Kidney glomerular epithelial cell (primary cell): ENCODE measurements around the gene DYNLL2.
"Not testable (repeated sequence)": the region's sequence is repeated elsewhere in the genome, so short reads cannot be mapped to it uniquely, and the experiment has no call there.

Experiments
- DNase-seq: peaks from one replicate; lab custom pipeline; 2025; lab: John Stamatoyannopoulos, UW

DYNLL2 gene

GRCh38 chr17:58105093-58105492, 21.9 kb downstream of the DYNLL2 start:
- DNase-seq: no peak

GRCh38 chr17:58107306-58107705, 24.1 kb downstream of the DYNLL2 start:
- DNase-seq: no peak

- DNase-seq: no peak
These were observed 26.0 kb downstream of the DYNLL2 start for GRCh38 chr17:58109197-58109596.

GRCh38 chr17:58110012-58110411, 26.8 kb downstream of the DYNLL2 start:
- no peak for DNase-seq

- no peak for DNase-seq
These were observed 28.5 kb downstream of the DYNLL2 start for GRCh38 chr17:58111676-58112075.

- peak; percentile 60 for DNase-seq
These were observed 29.9 kb downstream of the DYNLL2 start for GRCh38 chr17:58112970-58113631.

GRCh38 chr17:58113947-58114346, 30.7 kb downstream of the DYNLL2 start:
- DNase-seq: no peak

GRCh38 chr17:58117382-58117781, 34.2 kb downstream of the DYNLL2 start:
- DNase-seq: no peak

GRCh38 chr17:58119491-58119890, 36.3 kb downstream of the DYNLL2 start:
- DNase-seq: no peak

- peak; percentile 38 for DNase-seq
These were observed 37.1 kb downstream of the DYNLL2 start for GRCh38 chr17:58120195-58120822.

GRCh38 chr17:58121925-58122324, 38.7 kb downstream of the DYNLL2 start:
- no peak for DNase-seq

GRCh38 chr17:58127846-58128245, 44.6 kb downstream of the DYNLL2 start:
- DNase-seq: no peak

- DNase-seq: not testable (repeated sequence)
These were observed 49.5 kb downstream of the DYNLL2 start for GRCh38 chr17:58132697-58133096.

- DNase-seq: no peak
These were observed 53.6 kb downstream of the DYNLL2 start for GRCh38 chr17:58136669-58137279.

- no peak for DNase-seq
These were observed 58.3 kb downstream of the DYNLL2 start for GRCh38 chr17:58141505-58141904.

GRCh38 chr17:58143335-58143734, 60.1 kb downstream of the DYNLL2 start:
- DNase-seq: not testable (repeated sequence)

- no peak for DNase-seq
These were observed 61.6 kb downstream of the DYNLL2 start for GRCh38 chr17:58144801-58145200.
